NCI-H128 (cell line): ENCODE data around the gene GATAD2B.
A peak's percentile ranks its signal among the peaks of the same experiment; 100 is the strongest.
"Not testable (repeated sequence)": the region's sequence is repeated elsewhere in the genome, so short reads cannot be mapped to it uniquely, and the experiment has no call there.

ENCODE experiments used
- DNase-seq: peaks from one replicate; lab custom pipeline; 2025; ENCODE audit not compliant: unreplicated experiment; lab: John Stamatoyannopoulos, UW

Gene GATAD2B

GRCh38 chr1:153779781-153780541 is 142.8 kb downstream of the GATAD2B start:
- DNase-seq: no peak

GRCh38 chr1:153778824-153779519 is 143.8 kb downstream of the GATAD2B start:
- no peak for DNase-seq

GRCh38 chr1:153778051-153778823 is 144.5 kb downstream of the GATAD2B start:
- no peak for DNase-seq

- DNase-seq: no peak
These were observed 145.1 kb downstream of the GATAD2B start for GRCh38 chr1:153777648-153778047.

GRCh38 chr1:153776845-153777370 is 145.9 kb downstream of the GATAD2B start:
- no peak for DNase-seq

- DNase-seq: no peak
These were observed 146.4 kb downstream of the GATAD2B start for GRCh38 chr1:153776352-153776751.

GRCh38 chr1:153775458-153776327 is 147.1 kb downstream of the GATAD2B start:
- peak; percentile 92 for DNase-seq

- DNase-seq: peak; percentile 68
These were observed 147.9 kb downstream of the GATAD2B start, which contains the start of gene SLC27A3 for GRCh38 chr1:153774780-153775457. SLC27A3 (plus strand) TSS chr1:153775407; CDS start chr1:153775498, 91 bp downstream.

- DNase-seq: no peak
These were observed 148.7 kb downstream of the GATAD2B start for GRCh38 chr1:153774026-153774595.

GRCh38 chr1:153773096-153773921 is 149.5 kb downstream of the GATAD2B start:
- no peak for DNase-seq

- DNase-seq: no peak
These were observed 150.8 kb downstream of the GATAD2B start for GRCh38 chr1:153771841-153772593.

GRCh38 chr1:153771261-153771660 is 151.5 kb downstream of the GATAD2B start:
- DNase-seq: no peak

- no peak for DNase-seq
These were observed 152.0 kb downstream of the GATAD2B start for GRCh38 chr1:153770797-153771196.

- no peak for DNase-seq
These were observed 153.6 kb downstream of the GATAD2B start for GRCh38 chr1:153769221-153769620.

- DNase-seq: no peak
These were observed 154.2 kb downstream of the GATAD2B start for GRCh38 chr1:153768316-153769181.

- DNase-seq: no peak
These were observed 155.3 kb downstream of the GATAD2B start for GRCh38 chr1:153767519-153767918.

- DNase-seq: not testable (repeated sequence)
These were observed 156.1 kb downstream of the GATAD2B start for GRCh38 chr1:153766663-153767062.
